ENCODE data around the gene DDX39B. TPM values are rescaled to one million over a fixed set of nuclear protein-coding genes. Genes with fewer than 3 reads are reported as not detected.

The DDX39B gene
- total RNA-seq, 1 donor from 2014 or later = 185 TPM

DNA sequence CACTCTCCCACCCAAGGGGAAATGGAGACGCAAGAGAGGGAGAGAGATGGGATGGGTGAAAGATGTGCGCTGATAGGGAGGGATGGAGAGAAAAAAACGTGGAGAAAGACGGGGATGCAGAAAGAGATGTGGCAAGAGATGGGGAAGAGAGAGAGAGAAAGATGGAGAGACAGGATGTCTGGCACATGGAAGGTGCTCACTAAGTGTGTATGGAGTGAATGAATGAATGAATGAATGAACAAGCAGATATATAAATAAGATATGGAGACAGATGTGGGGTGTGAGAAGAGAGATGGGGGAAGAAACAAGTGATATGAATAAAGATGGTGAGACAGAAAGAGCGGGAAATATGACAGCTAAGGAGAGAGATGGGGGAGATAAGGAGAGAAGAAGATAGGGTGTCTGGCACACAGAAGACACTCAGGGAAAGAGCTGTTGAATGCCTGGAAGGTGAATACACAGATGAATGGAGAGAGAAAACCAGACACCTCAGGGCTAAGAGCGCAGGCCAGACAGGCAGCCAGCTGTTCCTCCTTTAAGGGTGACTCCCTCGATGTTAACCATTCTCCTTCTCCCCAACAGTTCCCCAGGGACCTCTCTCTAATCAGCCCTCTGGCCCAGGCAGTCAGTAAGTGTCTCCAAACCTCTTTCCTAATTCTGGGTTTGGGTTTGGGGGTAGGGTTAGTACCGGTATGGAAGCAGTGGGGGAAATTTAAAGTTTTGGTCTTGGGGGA is 34.3 kb upstream of the DDX39B start:
- DNase-seq (ENCODE audit: low spot score) = no peak

- peak; percentile 55 for DNase-seq (ENCODE audit: low spot score)
These were observed 33.6 kb upstream of the DDX39B start, which contains the start of gene TNF for GRCh38 chr6:31575335-31575901. Gene TNF (plus strand): TSS chr6:31575565. CDS start chr6:31575742, 177 bp downstream.

DNA sequence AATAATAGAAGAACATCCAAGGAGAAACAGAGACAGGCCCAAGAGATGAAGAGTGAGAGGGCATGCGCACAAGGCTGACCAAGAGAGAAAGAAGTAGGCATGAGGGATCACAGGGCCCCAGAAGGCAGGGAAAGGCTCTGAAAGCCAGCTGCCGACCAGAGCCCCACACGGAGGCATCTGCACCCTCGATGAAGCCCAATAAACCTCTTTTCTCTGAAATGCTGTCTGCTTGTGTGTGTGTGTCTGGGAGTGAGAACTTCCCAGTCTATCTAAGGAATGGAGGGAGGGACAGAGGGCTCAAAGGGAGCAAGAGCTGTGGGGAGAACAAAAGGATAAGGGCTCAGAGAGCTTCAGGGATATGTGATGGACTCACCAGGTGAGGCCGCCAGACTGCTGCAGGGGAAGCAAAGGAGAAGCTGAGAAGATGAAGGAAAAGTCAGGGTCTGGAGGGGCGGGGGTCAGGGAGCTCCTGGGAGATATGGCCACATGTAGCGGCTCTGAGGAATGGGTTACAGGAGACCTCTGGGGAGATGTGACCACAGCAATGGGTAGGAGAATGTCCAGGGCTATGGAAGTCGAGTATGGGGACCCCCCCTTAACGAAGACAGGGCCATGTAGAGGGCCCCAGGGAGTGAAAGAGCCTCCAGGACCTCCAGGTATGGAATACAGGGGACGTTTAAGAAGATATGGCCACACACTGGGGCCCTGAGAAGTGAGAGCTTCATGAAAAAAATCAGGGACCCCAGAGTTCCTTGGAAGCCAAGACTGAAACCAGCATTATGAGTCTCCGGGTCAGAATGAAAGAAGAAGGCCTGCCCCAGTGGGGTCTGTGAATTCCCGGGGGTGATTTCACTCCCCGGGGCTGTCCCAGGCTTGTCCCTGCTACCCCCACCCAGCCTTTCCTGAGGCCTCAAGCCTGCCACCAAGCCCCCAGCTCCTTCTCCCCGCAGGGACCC is 32.6 kb upstream of the DDX39B start:
- no peak for DNase-seq (ENCODE audit: low spot score)

DNA sequence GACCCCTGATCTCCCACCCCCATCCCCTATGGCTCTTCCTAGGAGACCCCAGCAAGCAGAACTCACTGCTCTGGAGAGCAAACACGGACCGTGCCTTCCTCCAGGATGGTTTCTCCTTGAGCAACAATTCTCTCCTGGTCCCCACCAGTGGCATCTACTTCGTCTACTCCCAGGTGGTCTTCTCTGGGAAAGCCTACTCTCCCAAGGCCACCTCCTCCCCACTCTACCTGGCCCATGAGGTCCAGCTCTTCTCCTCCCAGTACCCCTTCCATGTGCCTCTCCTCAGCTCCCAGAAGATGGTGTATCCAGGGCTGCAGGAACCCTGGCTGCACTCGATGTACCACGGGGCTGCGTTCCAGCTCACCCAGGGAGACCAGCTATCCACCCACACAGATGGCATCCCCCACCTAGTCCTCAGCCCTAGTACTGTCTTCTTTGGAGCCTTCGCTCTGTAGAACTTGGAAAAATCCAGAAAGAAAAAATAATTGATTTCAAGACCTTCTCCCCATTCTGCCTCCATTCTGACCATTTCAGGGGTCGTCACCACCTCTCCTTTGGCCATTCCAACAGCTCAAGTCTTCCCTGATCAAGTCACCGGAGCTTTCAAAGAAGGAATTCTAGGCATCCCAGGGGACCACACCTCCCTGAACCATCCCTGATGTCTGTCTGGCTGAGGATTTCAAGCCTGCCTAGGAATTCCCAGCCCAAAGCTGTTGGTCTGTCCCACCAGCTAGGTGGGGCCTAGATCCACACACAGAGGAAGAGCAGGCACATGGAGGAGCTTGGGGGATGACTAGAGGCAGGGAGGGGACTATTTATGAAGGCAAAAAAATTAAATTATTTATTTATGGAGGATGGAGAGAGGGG is 31.7 kb upstream of the DDX39B start:
- DNase-seq (ENCODE audit: low spot score) = no peak

DNA sequence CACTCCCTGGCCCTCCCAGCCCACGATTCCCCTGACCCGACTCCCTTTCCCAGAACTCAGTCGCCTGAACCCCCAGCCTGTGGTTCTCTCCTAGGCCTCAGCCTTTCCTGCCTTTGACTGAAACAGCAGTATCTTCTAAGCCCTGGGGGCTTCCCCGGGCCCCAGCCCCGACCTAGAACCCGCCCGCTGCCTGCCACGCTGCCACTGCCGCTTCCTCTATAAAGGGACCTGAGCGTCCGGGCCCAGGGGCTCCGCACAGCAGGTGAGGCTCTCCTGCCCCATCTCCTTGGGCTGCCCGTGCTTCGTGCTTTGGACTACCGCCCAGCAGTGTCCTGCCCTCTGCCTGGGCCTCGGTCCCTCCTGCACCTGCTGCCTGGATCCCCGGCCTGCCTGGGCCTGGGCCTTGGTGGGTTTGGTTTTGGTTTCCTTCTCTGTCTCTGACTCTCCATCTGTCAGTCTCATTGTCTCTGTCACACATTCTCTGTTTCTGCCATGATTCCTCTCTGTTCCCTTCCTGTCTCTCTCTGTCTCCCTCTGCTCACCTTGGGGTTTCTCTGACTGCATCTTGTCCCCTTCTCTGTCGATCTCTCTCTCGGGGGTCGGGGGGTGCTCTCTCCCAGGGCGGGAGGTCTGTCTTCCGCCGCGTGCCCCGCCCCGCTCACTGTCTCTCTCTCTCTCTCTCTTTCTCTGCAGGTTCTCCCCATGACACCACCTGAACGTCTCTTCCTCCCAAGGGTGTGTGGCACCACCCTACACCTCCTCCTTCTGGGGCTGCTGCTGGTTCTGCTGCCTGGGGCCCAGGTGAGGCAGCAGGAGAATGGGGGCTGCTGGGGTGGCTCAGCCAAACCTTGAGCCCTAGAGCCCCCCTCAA is 30.5 kb upstream of the DDX39B start, which contains the start of gene LTA:
TSS of gene LTA (plus strand) at position 249 of the 871 bp plus-strand sequence. CDS start at position 703, 454 bp downstream.
- no peak for DNase-seq (ENCODE audit: low spot score)

DNA sequence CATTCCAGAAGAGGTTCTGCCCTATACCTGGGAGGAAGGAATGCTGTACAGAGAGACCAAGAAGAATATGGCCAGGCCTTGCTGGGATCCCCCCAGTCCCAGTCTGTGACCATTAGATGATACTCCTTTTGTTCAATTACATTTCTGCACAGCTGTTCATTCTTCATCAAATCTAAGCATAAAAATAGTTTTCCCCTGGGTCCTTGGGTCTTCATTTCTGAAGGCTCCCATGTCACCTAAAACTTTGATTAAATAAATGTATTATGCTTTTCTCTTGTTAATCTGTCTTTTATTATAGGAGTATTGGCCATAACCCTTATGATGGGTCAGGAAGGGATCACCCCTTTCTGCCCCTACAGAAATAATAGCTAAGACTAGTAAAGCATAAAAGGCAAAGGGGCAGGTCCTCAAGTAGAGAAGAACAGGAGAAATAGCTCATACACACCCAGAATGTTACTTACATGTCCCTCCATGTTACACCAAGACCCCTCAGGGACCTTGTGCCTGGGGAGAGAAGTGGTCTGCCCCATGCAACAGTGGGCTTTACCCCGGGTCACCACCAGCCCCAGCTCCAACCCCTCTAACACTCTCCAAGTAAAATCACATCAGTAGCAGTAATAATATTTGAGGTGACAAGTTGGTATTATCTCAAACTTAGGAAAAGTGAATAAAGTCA is 28.2 kb upstream of the DDX39B start:
- no peak for DNase-seq (ENCODE audit: low spot score)

DNA sequence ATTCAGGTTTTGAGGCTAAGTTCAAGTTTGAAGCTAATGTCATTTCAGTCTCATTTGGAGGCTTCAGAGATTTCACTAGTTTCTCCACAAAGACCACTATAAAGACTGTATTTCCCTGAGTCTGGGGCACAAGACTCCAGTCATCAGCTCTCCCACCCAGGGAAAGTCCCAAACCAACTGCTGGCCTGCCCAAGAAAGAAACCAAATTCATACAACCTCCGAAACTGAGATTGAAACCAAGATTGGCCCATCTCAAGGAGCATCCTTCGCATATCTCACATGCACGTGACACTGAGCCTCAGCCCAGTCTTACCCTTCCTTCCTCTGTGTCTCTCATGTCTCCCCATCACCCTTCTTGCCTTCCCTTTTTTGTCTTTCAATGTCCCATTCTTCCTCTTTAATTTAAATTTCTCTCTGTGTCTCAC is 26.7 kb upstream of the DDX39B start:
- DNase-seq (ENCODE audit: low spot score) = no peak

DNA sequence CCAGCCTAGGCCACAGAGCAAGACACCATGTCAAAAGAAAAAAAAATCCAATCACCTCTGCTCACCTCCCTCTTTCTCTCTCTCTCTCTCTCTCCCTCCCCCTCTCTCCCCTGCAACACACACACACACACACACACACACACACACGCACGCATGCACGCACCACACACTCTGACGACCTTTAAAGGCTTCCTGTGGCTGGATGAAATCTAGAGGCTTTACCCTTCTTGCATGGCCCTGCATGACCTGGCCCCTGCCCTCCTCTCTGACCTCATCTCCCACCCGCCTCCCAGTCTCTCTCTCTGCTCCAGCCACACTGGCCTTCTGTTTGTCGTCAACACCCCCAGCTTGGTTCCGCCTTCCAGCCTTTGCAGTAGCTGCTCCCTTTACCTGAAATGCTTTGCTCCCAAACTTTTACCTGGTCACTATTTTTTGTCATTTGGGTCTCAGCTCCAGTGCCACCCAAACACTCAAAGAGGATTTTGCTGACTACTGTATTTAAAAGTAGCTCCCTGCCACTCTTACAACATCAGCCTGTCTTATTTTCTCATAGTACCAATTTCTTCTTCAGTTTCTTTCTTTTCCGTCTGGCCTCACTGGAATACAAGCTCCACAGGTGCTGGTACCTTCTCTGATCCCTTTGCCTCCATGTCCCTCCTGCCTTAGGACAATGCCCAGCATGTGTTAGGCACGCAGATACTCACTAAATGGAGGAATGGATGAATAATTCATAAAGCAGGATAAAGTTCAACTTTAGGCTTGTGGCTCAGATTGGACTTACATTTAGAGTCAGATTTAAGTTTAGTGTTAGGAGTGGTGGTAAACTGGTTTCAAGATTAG is 25.9 kb upstream of the DDX39B start:
- DNase-seq (ENCODE audit: low spot score) = no peak

DNA sequence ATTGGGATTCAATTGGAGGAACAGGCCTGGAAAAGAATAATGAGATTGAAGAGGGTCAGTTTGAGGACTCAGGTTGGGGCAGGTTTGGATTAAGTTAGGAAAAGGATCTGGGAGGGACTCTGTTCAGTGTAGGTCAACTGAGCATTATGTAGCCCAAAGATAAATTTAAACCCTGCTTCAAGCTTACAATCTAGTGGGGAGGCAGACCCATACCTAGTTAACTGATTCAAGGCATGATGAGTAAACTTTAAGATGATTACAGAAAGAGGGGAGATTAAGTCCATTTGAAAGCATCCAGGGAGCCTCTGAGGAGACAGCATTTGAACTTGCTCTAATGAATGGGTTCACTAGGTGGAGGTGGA is 18.9 kb upstream of the DDX39B start:
- no peak for DNase-seq (ENCODE audit: low spot score)

DNA sequence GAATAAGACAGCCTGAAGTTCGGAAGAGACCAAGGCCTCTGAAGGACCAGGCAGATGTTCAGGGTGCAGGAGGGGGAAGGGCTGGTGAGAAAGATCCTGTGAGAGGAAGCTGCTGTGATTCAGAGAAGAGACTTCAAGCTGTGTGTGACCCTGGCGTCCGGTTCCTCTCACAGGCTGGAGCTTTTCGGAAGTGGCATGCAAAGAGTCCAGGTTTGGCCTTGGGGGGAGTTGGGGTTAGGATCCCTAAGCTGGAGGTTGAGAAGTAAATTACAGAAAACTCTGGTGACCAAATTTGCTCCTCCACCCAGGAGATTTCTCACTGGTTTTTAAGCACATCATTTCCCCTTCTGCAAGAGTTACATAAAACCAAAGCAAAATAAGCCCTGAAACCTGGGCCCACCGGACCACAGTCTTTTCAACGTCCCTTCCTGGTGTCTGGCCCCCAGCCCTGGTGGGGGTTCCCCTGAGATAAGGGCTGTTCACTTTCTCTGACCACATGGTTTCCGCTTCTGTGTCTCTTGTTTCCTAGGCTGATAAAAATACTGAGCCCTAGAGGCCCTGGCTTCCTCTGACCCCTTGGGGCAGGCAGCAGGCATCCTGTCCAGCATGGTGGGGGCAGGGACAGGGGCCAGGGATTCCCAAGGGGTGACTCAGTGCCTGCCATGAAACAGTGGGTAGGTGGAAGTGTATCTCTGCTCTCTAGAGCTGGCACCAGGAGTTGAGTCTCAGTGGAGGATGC is 18.3 kb upstream of the DDX39B start:
- DNase-seq (ENCODE audit: low spot score) = peak; percentile 52

- no peak for DNase-seq (ENCODE audit: low spot score)
These were observed 17.8 kb upstream of the DDX39B start for GRCh38 chr6:31559606-31559957.

DNA sequence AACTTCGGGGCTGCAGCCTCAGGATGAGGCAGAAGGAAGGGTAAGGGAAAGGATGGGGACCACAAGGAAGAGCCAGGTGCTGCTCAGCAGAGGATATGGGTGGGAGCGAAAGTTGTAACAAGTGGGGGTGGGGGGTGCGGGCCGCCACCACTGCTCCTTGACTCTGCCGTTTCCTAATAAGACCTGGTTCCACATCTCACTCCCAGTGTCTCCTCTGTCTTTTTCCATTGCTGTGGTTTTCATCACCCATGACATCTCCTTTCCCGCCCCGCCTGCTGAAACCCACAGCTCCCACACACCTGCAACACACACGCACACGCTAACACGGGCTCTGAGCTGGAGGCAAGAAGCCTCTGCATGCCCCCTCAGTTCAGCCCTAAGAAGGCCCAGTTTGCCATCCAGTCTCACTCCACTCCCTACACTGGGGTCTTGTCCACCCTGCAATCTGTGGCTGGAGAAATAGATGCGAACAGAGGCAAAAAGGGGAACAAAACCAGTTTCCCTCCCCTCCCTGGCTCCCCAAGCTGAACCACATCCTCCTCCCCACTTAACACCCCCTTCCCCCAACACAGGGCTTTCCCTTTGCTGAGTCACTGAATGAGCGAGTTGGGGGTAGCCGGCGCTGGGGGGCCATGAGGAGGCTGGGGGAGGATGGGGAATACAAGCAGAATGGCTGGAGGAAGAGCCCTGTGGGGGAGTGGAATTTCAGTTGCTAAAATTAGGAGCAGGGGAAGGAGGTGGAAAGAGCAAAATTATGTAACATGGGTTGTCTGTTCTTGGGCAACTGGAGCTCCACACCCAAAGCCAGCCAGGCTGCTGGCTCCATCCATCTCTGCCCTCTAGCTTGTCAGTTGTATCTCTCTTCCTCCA is 17.1 kb upstream of the DDX39B start:
- DNase-seq (ENCODE audit: low spot score) = peak; percentile 32

DNA sequence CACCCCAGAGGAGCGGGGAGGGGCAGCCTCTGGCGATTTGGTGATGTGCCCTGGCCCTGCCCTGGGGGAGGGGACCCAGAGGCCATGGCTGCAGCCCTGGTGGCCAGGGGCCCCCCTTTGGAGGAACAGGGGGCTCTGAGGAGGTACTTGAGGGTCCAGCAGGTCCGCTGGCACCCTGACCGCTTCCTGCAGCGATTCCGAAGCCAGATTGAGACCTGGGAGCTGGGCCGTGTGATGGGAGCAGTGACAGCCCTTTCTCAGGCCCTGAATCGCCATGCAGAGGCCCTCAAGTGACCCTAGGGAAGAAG is 16.5 kb upstream of the DDX39B start:
- no peak for DNase-seq (ENCODE audit: low spot score)

DNA sequence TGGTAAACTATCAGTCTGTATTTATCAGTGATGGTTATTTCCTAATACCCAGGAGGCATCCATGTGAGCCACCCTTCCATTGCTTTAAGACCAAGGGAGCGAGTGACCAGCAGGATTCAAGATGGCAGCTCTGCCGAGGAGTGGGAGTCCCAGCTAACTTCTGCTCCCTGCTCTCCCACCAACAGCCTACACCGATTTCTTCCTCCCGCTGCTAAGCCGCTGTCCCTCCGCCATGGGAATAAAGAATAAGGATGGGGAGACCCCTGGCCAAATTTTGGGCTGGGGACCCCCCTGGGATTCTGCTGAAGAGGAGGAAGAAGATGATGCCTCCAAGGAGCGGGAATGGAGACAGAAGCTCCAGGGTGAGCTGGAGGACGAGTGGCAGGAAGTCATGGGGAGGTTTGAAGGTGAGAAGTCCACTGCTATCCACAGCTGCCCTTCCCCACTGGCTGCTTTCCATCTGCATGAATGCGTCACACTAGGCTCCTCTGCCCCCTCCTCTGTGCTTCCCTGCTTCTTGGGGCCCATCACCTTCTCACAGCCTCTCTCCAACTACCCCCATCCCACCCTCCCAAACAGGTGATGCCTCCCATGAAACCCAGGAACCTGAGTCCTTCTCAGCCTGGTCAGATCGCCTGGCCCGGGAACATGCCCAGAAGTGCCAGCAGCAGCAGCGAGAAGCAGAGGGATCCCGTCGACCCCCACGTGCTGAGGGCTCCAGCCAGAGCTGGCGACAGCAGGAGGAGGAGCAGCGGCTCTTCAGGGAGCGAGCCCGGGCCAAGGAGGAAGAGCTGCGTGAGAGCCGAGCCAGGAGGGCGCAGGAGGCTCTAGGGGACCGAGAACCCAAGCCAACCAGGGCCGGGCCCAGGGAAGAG is 15.9 kb upstream of the DDX39B start:
- no peak for DNase-seq (ENCODE audit: low spot score)

GRCh38 chr6:31556307-31556706 is 14.5 kb upstream of the DDX39B start:
- DNase-seq (ENCODE audit: low spot score) = no peak

DNA sequence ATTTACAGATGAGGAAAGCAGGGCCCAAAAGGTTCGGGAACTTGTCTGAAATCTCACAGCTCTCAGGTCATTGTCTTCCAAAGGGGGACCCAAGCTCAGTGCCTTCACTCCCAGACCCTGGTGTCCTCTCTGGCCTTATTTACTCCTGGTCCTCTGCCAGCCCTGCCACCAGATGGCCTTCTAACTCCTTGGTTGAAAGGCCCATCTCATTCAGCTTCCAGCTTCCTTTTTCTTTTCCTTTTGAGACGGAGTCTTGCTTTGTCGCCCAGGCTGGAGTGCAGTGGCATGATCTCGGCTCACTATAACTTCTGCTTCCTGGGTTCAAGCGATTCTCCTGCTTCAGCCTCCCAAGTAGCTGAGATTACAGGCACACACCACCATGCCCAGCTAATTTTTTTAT is 9.6 kb upstream of the DDX39B start:
- DNase-seq (ENCODE audit: low spot score) = peak; percentile 43

Data from umbilical cord (tissue), 2 donors.